HAP-1 (cell line): ENCODE results near the gene LRRC8B.
"Not testable (repeated sequence)": the region's sequence is repeated elsewhere in the genome, so short reads cannot be mapped to it uniquely, and the experiment has no call there.

Source experiments
- DNase-seq, 2 experiments: peaks; one replicate each; pipeline ENCODE4 v3.0.0-alpha.2; 2016 to 2020; ENCODE audit warnings: low spot score in 2 of 2
- H3K27me3 ChIP-seq: fragments of 250-450 bp; sonication (Bioruptor Pico); 2 replicates; pipeline ENCODE4 v1.5.1; 2020; ENCODE audit warnings: low read depth, mild to moderate bottlenecking, moderate library complexity
- H3K36me3 ChIP-seq: fragments of 250-450 bp; sonication (Bioruptor Pico); replicated peaks from 2 replicates; pipeline ENCODE4 v1.5.1; 2020; ENCODE audit warnings: mild to moderate bottlenecking
- H3K4me1 ChIP-seq: fragments of 250-450 bp; sonication (Bioruptor Pico); 2 replicates; pipeline ENCODE4 v1.5.1; 2020; ENCODE audit warnings: mild to moderate bottlenecking
- H3K4me3 ChIP-seq: fragments of 250-450 bp; sonication (Bioruptor Pico); 2 replicates; pipeline ENCODE4 v1.5.1; 2020; ENCODE audit warnings: mild to moderate bottlenecking, moderate library complexity
- H3K9me3 ChIP-seq: fragments of 250-450 bp; sonication (Bioruptor Pico); 2 replicates; pipeline ENCODE4 v1.5.1; 2020; ENCODE audit warnings: mild to moderate bottlenecking, moderate library complexity
- in situ Hi-C: fragments of 300-500 bp; cut with MboI; formaldehyde crosslinking; loops from 3 replicates; pipeline ENCODE4 v1.14.3; 2020; ENCODE audit warnings: low sequenced_read_pairs, inconsistent platforms, mixed read lengths

The LRRC8B gene

DNA sequence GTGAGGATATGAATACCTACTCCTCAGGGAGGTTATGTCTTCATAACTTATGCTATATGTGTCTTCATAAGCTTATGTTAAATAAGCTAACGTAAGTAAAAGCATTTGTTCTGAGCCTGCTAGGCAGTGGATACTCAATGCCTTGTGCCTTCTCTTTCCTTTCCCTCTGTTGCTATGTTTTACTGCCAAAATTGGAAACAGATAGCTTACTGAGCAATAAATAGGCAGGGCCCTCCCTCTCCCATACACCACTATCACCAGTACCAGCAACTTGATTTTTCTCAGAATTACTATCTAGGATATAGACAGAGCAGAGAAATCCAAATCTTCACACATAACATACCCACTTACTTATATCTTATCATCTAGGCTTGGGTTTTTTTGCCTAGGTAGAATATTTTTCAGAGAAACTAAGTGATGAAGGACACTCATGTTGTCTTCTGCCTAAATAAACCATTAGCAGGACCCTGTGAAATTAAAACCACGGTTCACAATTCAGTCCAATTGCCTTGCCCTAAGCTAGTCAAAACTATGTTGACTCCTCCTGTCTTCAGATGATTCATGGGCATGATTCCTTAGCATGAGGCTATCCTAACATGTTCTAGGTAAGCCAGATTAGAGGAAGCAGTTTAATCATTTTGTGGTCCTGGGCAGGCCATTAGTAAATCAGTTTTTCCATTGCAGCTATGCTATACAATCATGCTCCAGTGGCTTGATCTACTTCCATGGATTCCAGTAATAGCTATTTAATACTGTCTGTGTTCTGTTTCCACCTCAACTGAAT is 92.4 kb downstream of the LRRC8B start:
- Histone ChIP-seq H3K27me3 (no peaks in the 10 kb centered on the region), H3K4me1 (peaks cover 2% of the 10 kb centered on the region), H3K9me3 (no peaks in the 10 kb centered on the region), H3K4me3 (no peak overlapping the region), H3K36me3 (no peaks in the 10 kb centered on the region)
- in situ Hi-C loops: no loop called here
- DNase-seq: no peak

GRCh38 chr1:89620664-89621063 is 96.0 kb downstream of the LRRC8B start:
- Histone ChIP-seq H3K4me1 (no peaks in the 10 kb centered on the region), H3K27me3 (no peaks in the 10 kb centered on the region), H3K4me3 (no peak overlapping the region), H3K36me3 (no peaks in the 10 kb centered on the region), H3K9me3 (no peaks in the 10 kb centered on the region)
- in situ Hi-C loops: no loop called here
- DNase-seq: no peak

GRCh38 chr1:89622895-89623294 is 98.3 kb downstream of the LRRC8B start:
- Histone ChIP-seq H3K27me3 (no peaks in the 10 kb centered on the region), H3K4me1 (no peaks in the 10 kb centered on the region), H3K9me3 (no peaks in the 10 kb centered on the region), H3K36me3 (no peaks in the 10 kb centered on the region), H3K4me3 (no peak overlapping the region)
- in situ Hi-C loops: no loop called here
- DNase-seq: no peak

- DNase-seq: no peak
- Histone ChIP-seq H3K9me3 (no peaks in the 10 kb centered on the region), H3K36me3 (no peaks in the 10 kb centered on the region; the same call in 1 of the 2 replicates), H3K4me1 (no peaks in the 10 kb centered on the region), H3K27me3 (no peaks in the 10 kb centered on the region), H3K4me3 (no peak overlapping the region)
- in situ Hi-C loops: no loop called here
These were observed 99.7 kb downstream of the LRRC8B start for GRCh38 chr1:89624314-89624713.

- no peak for DNase-seq
- Histone ChIP-seq H3K36me3 (no peaks in the 10 kb centered on the region; the same call in 1 of the 2 replicates), H3K27me3 (no peaks in the 10 kb centered on the region), H3K4me3 (no peak overlapping the region), H3K9me3 (no peaks in the 10 kb centered on the region), H3K4me1 (no peaks in the 10 kb centered on the region)
- in situ Hi-C loops: loop anchor here (25.0 kb wide), 1 partner anchor 362 kb away; the partner anchor contains the start of gene ZNF326
These were observed 100.2 kb downstream of the LRRC8B start for GRCh38 chr1:89624715-89625323.

DNA sequence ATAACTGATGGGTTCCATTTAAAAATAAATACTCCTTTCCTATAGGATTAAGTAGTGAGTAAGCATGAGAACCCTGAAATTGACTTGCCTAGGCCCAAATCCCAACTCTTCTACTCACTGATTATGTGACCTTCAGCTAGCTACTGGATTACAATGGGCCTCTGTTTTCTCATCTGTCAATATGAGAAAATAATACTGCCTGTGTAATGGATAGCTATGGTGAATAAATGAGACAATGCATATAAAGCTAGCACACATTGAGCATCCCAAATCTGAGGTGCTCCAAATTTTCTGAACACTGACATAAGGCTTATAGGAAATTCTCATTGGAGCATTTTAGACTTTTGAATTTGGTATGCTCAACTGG is 103.0 kb downstream of the LRRC8B start:
- H3K9me3 ChIP-seq: no peaks in the 10 kb centered on the region
- no peaks in the 10 kb centered on the region; the same call in 1 of the 2 replicates for H3K4me1 ChIP-seq
- no peaks in the 10 kb centered on the region; the same call in 1 of the 2 replicates for H3K36me3 ChIP-seq
- H3K27me3 ChIP-seq: no peaks in the 10 kb centered on the region
- no peak overlapping the region for H3K4me3 ChIP-seq
- DNase-seq: no peak
- in situ Hi-C loops: loop anchor here (25.0 kb wide), 1 partner anchor 360 kb away; the partner anchor contains the start of gene ZNF326

DNA sequence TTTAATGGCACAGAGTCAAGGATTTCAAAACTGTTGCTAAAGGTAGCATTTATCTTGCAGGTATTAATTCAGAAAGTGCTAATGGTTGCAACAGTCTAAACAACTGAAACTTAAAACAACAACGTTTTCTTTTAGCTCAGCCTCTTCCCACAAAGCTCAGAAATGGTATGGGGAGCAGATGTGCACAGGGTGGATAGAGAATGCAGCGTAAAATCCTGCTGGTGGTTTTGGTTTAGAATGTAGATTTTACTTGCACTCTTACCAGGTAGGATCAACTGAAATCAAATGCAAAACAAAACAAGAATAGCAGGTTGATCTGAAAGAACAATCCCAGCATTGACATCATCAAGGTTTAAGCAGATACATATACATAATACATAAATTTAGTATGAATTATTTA is 104.5 kb downstream of the LRRC8B start:
- no peak for DNase-seq
- in situ Hi-C loops: loop anchor here (25.0 kb wide), 1 partner anchor 358 kb away; the partner anchor contains the start of gene ZNF326

DNA sequence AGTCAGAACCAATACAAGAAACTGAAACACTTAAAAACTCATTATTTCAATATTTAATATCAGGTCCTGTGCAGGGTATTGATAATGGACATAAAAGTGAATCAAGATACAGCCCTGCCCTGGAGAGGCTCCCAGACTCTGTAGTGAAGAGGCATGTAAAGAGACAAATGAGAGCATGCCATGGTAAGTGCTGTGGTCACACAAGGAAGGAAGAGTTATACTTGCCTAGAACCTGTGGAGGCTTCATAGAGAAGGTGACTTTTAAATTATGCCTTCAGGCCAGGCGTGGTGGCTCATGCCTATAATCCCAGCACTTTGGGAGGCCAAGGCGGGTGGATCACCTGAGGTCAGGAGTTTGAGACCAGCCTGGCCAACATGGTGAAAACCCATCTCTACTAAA is 105.0 kb downstream of the LRRC8B start:
- in situ Hi-C loops: loop anchor here (25.0 kb wide), 1 partner anchor 358 kb away; the partner anchor contains the start of gene ZNF326
- H3K27me3 ChIP-seq, H3K4me1 ChIP-seq, H3K36me3 ChIP-seq, H3K4me3 ChIP-seq, H3K9me3 ChIP-seq, DNase-seq: not testable (repeated sequence)

More for the DNA sequence above, 104.5 kb downstream of the LRRC8B start:
- Histone ChIP-seq H3K36me3 (no peaks in the 10 kb centered on the region; the same call in 1 of the 2 replicates), H3K4me1 (no peaks in the 10 kb centered on the region; the same call in 1 of the 2 replicates), H3K27me3 (no peaks in the 10 kb centered on the region), H3K4me3 (no peak overlapping the region), H3K9me3 (no peaks in the 10 kb centered on the region)

DNA sequence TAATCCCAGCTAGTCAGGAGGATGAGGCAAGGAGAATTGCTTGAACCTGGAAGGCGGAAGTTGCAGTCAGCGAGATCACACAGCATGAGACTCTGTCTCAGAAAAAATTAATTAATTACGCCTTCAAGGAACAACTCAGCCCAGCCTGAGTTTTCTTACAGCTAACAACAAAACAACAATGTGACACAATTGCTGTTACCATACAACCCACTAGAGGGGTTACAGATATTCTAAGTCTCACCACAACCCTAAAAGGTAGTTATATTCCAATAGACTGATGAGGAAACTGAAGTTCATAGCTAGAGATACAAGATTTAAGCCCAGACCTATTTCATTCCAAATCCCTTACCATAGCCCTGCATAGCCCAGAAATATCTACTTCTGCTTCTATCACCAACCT is 105.4 kb downstream of the LRRC8B start:
- in situ Hi-C loops: loop anchor here (5.0 to 25.0 kb wide), 2 partner anchors 132 to 357 kb away; partner anchors contain the start of gene ZNF326
- Histone ChIP-seq H3K4me3 (no peak overlapping the region), H3K36me3 (no peaks in the 10 kb centered on the region; the same call in 1 of the 2 replicates), H3K27me3 (no peaks in the 10 kb centered on the region), H3K9me3 (no peaks in the 10 kb centered on the region), H3K4me1 (peaks cover 5% of the 10 kb centered on the region)
- DNase-seq: no peak

DNA sequence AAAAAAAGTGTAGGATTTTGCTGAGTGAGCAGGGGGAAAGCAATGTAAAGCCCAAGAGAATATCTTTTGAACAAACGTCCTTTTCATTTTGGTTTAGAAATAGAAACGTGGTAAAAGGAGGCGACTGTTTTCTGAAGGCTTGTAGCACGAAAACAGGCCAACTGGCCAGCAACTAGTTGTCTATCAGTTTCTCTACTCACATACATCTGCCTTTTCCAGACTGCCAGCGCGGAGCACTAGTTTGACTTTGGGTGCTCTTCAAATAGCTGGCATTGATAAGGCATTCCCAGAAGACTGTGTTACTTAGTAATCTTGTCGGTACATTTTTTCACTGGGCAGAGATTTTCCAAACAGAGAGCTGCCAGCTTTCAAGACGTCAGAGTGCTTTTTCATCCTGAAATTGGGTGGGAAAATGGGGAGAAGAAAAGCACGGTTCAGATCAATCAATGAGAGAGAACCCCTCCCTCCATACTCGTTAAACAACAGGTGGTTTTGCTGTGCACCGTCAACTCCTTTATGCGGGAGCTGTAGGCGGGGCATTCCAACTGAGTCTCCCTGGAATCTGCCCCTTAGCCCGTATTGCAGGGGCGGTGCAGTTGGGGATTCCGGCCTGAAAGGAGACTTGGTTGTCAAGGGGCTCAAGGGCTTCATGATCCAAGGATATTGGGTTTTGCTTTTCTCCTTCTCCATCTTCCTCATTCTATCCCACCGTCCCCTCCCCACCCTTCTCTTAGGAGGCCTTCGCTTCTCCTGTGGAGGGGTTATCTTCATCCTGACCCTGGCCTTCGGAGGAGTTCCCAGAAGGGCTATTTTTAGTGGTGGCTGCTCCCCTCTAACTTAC is 107.4 kb downstream of the LRRC8B start:
- in situ Hi-C loops: loop anchor here (5.0 to 25.0 kb wide), 2 partner anchors 130 to 355 kb away; partner anchors contain the start of gene ZNF326
- peaks cover 12% of the 10 kb centered on the region for H3K4me1 ChIP-seq

DNA sequence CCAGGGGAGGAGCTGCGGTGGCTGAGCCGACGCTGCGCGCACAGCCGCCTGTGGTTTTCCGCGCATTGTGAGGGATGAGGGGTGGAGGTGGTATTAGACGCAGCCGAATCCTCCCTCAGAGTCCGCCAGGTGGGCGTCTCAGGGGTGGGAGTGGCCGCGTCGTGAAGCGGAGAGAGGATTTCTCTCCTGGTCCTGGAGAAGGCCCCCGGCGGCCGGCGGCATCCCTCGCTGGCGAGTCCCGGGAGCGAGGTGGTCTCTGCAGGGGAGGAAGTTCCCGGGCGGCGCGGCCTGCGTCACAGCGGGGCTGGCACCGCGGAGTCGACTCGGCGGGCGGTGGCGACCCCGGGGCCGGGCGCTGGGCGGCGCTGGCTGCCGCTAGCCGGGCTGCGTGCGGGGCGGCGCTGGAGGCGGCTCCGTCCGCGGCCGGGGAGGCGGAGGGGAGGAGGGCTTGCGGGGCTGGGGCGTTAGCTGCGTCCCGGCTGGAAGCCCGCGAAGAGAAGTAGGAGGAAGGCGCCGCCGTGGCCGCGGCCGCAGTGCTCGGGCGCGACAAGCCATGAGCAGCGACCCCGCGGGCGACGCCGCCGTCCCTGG is 108.1 kb downstream of the LRRC8B start, which contains the start of gene LRRC8C:
Gene LRRC8C, plus strand, starts transcription at position 464 of the 591 bp plus-strand sequence. CDS start 53,354 bp downstream, outside the sequence.
- Histone ChIP-seq H3K27me3 (no peaks in the 10 kb centered on the region), H3K36me3 (no peaks in the 10 kb centered on the region; the same call in 1 of the 2 replicates), H3K4me1 (peaks cover 12% of the 10 kb centered on the region), H3K9me3 (no peaks in the 10 kb centered on the region), H3K4me3 (peak within 1 kb of the TSS; percentile 76)
- in situ Hi-C loops: loop anchor here (5.0 to 25.0 kb wide), 2 partner anchors 130 to 355 kb away; partner anchors contain the start of gene ZNF326
- peak; percentile 67 to 87 for DNase-seq

More for the DNA sequence above, 107.4 kb downstream of the LRRC8B start:
- Histone ChIP-seq H3K27me3 (no peaks in the 10 kb centered on the region), H3K9me3 (no peaks in the 10 kb centered on the region), H3K36me3 (no peaks in the 10 kb centered on the region; the same call in 1 of the 2 replicates), H3K4me3 (peak overlapping the region; percentile 76)
- peak; percentile 35 to 67 for DNase-seq

DNA sequence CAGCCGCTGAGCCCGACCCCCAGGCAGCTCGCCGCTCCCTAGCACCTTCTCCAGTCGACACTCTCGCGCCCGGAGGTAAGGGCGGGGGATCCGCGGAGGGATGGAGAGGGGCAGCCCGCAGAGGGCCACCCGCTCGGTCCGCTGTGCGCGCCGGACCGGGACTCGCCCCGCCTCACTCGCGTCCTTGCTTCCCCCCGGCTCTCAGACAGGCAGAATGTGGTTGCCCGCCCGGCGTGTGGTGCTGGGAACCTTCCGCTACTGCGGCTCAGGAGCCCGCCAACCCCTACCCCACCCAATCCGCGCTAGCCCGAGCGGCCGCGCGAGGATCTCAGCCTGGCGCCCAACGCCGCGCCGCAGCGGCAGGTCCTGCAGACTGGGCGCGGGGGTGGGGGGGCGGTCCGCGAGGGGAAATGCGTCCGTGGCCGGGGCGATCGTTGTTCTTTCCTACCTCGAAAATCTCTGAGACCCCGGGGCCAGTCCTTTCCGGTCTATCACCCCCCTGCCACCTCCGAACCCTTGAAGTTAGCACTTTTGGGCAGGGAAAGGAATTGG is 108.7 kb downstream of the LRRC8B start:
- peak; percentile 47 to 72 for DNase-seq
- peaks cover 12% of the 10 kb centered on the region for H3K4me1 ChIP-seq
- no peaks in the 10 kb centered on the region for H3K27me3 ChIP-seq
- H3K36me3 ChIP-seq: no peaks in the 10 kb centered on the region
- peak overlapping the region; percentile 76 for H3K4me3 ChIP-seq
- in situ Hi-C loops: loop anchor here (5.0 to 25.0 kb wide), 2 partner anchors 129 to 354 kb away; partner anchors contain the start of gene ZNF326
- no peaks in the 10 kb centered on the region for H3K9me3 ChIP-seq
